Ovary (tissue), 3 donors: ENCODE results near the gene MYBPC1.

Source experiments
- CTCF ChIP-seq, 3 donors: fragments of 450-650 bp in 2 of 3; fragments of 200-600 bp in 1 of 3; IDR thresholded peaks; one replicate each; pipeline versions ENCODE4 v1.5.1 to v1.8.0; 2016 to 2022; ENCODE audit warnings: antibody characterized with exemption in 3 of 3, mild to moderate bottlenecking in 1 of 3
- POLR2A ChIP-seq: fragments of 450-650 bp; IDR thresholded peaks from one replicate; pipeline ENCODE4 v1.6.1; 2017; ENCODE audit warnings: antibody characterized with exemption, mild to moderate bottlenecking, moderate library complexity
- donor health status: DM: no; HTN: no; CAD: no.

GRCh38 chr12:101564912-101565311 lies 29.9 kb upstream of the MYBPC1 start:
- no peak for TF ChIP-seq CTCF (IDR thresholded peaks at IDR 0.05)
- TF ChIP-seq POLR2A: no peak
